GM18511 (cell line): Measurements from ENCODE around the gene LRRK1.

Experiments used
- ATAC-seq: cut with Tn5 transposase; IDR thresholded peaks from one replicate; pipeline ENCODE4 v1.9.1; 2021; ENCODE audit warnings: mild to moderate bottlenecking, moderate library complexity; ENCODE audit not compliant: unreplicated experiment

The LRRK1 gene

GRCh38 chr15:101036189-101036588 lies 117.0 kb downstream of the LRRK1 start:
- ATAC-seq = no peak

GRCh38 chr15:101037090-101037830 lies 118.1 kb downstream of the LRRK1 start:
- no peak for ATAC-seq

GRCh38 chr15:101038327-101039003 lies 119.3 kb downstream of the LRRK1 start:
- ATAC-seq = no peak

- ATAC-seq = no peak
Measured at GRCh38 chr15:101039461-101039860, 120.3 kb downstream of the LRRK1 start.

GRCh38 chr15:101042320-101042719 lies 123.2 kb downstream of the LRRK1 start:
- no peak for ATAC-seq

GRCh38 chr15:101043011-101043410 lies 123.9 kb downstream of the LRRK1 start:
- ATAC-seq = no peak

- no peak for ATAC-seq
Measured at GRCh38 chr15:101043911-101044624, 124.9 kb downstream of the LRRK1 start.

GRCh38 chr15:101044625-101045235 lies 125.6 kb downstream of the LRRK1 start:
- ATAC-seq = no peak

- ATAC-seq = no peak
Measured at GRCh38 chr15:101045236-101045646, 126.1 kb downstream of the LRRK1 start.

GRCh38 chr15:101045835-101046691 lies 126.9 kb downstream of the LRRK1 start:
- ATAC-seq = no peak

GRCh38 chr15:101046826-101047225 lies 127.7 kb downstream of the LRRK1 start:
- no peak for ATAC-seq

- no peak for ATAC-seq
Measured at GRCh38 chr15:101047301-101047781, 128.2 kb downstream of the LRRK1 start.

- no peak for ATAC-seq
Measured at GRCh38 chr15:101048176-101048575, 129.0 kb downstream of the LRRK1 start.

GRCh38 chr15:101048581-101049030 lies 129.4 kb downstream of the LRRK1 start:
- ATAC-seq = no peak

GRCh38 chr15:101049282-101049681 lies 130.1 kb downstream of the LRRK1 start:
- ATAC-seq = no peak

- no peak for ATAC-seq
Measured at GRCh38 chr15:101049856-101050622, 130.9 kb downstream of the LRRK1 start.

- no peak for ATAC-seq
Measured at GRCh38 chr15:101050623-101051290, 131.6 kb downstream of the LRRK1 start.

GRCh38 chr15:101051291-101052030 lies 132.3 kb downstream of the LRRK1 start:
- no peak for ATAC-seq
